Fibroblast of lung (primary cell): Measurements from ENCODE around the gene CYP2S1.

Experiments used
- CTCF ChIP-seq, 2 donors: IDR thresholded peaks in 1 of 2; conservative IDR thresholded peaks in 1 of 2; 1 replicate in 1 of 2; 2 replicates in 1 of 2; pipeline ENCODE4 v1.5.1; 2011 to 2012; ENCODE audit warnings: low read length in 2 of 2, control low read depth in 1 of 2, inconsistent platforms in 1 of 2, low read depth in 1 of 2, mild to moderate bottlenecking in 1 of 2
- EZH2 ChIP-seq: IDR thresholded peaks from 2 replicates; pipeline ENCODE4 v1.5.1; 2012; ENCODE audit warnings: low read length, control low read depth, mild to moderate bottlenecking; ENCODE audit errors: missing control alignments

DNA sequence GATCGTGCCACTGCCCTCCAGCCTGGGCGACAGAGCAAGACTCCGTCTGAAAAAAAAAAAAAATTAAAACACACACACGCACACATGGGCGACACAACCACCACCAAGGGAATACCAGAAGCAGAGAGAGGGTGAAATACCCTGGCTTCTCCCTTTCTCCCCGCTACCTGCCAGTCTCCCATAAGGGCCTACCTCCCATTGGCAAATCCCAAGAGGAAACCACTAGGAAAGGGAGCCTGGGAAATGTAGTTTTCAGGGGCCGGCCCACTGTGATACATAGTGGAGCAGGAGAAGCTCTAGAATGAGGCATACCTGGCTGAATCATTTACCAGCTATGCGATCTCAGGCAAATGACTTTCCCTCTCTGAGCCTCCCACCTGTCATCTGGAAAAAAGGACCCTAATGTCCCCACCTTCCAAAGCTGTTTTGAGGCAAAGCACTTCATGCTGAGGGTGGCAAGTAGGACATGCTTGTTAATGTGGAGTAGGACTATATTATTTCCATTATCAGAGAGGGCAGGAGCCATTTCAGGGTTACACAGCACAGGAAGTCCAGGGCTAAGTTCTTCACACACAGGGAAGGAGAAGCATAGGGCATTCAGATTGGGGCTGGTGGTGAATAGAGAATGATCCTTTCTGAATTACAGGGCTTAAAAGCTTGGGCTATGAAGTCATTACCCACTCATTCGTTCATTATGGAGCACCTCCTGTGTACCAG is 56.8 kb downstream of the CYP2S1 start:
- TF ChIP-seq EZH2 = no peak
- TF ChIP-seq CTCF (conservative IDR thresholded peaks at IDR 0.05 in 1 of 2, IDR thresholded peaks at IDR 0.05 in 1 of 2; ENCODE audit: low read depth in 1 of 2, low read length in 2 of 2) = no peak
